ENCODE data around the gene SULT1A2. TPM values are rescaled to one million over a fixed set of nuclear protein-coding genes. Genes with fewer than 3 reads are reported as not detected.

The SULT1A2 gene
- polyA plus RNA-seq, 2 of the 4 experiments (the other 2 are of a cell fraction), result 0.06 to 0.09 TPM

DNA sequence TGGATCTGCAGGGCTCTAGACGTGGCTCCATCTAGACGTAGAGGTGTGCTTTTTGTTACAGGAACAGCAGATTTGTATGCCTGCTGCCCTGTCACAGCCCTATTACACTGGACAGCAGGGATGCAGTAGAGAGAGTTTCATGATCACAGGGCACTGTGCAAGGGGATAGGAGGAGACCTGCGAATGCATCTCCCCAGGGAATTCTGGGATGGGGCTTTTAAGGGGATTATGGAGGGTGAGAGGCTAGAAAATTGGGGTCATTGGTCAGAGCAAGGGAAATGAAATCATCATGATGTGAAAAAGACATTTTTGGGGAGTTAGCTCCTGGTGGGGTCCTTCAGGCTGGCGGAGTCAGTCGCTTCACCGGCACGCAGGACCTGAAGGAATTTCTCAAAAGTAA, 54.2 kb downstream of the SULT1A2 start:
- Histone ChIP-seq H3K4me1 (peaks cover 27% of the 10 kb centered on the region), H3K4me2 (no peak overlapping the region), H3K4me3 (no peak overlapping the region), H3K9me3 (no peaks in the 10 kb centered on the region), H3K27ac (peak overlapping the region in 1 of 2 experiments; percentile 9; a peak in 1 of 6 replicates)
- FAIRE-seq (no peak), DNase-seq (ENCODE audit: low read depth in 1 of 2, low spot score in 1 of 2) (no peak), ATAC-seq (no peak)
- TF ChIP-seq SMC3 (IDR thresholded peaks at IDR 0.05) (no peak), JUN (IDR thresholded peaks at IDR 0.05) (no peak), E2F6 (IDR thresholded peaks at IDR 0.05; ENCODE audit: borderline replicate concordance, low read depth) (no peak), HES2 (IDR thresholded peaks at IDR 0.05) (no peak), EP300 (IDR thresholded peaks at IDR 0.05) (no peak), HOXB5 (CRISPR knock-in tag; IDR thresholded peaks at IDR 0.05) (no peak), CHD4 (IDR thresholded peaks at IDR 0.05; ENCODE audit: borderline replicate concordance) (no peak), RNF2 (IDR thresholded peaks at IDR 0.05; ENCODE audit: borderline replicate concordance, low read depth) (no peak), PBX3 (IDR thresholded peaks at IDR 0.05) (no peak), HEYL (CRISPR knock-in tag; IDR thresholded peaks at IDR 0.05) (no peak), MYC (IDR thresholded peaks at IDR 0.05; ENCODE audit: borderline replicate concordance, low read length) (no peak), MAX (IDR thresholded peaks at IDR 0.05) (no peak)
- ChIA-PET CTCF (interaction anchor here (0.6 to 2.9 kb wide), 4 partner anchors 8 to 265 kb away, joined by 3 to 9 read pairs (median 6); no protein-coding TSS in a partner anchor), POLR2A (no interaction called here)
- WGBS (ENCODE audit: missing lambda C conversion rate), result 97% methylated on average over 7 of the region's 7 CpGs

Other genes with a start within 250 kb of the SULT1A2 start
- gene NPIPB6, start 233.5 kb downstream of the SULT1A2 start, polyA plus RNA-seq (2011; rRNA removed), result 3.8 and 5.2 TPM in 2 replicates
- gene NPIPB6, start 233.5 kb downstream of the SULT1A2 start, polyA plus RNA-seq (2017; fragmentation: RNase III; extraction: RNeasy Plus Mini Kit Qiagen cat#74134 plus additional on column Dnase treatment), result 3.6 to 3.8 TPM (median 3.7 TPM) in 3 replicates
- 33.1 and 77.6 TPM in 2 replicates for gene EIF3CL, start 193.2 kb downstream of the SULT1A2 start, polyA plus RNA-seq (2011; rRNA removed)
- 131 to 146 TPM (median 138 TPM) in 3 replicates for gene EIF3CL, start 193.2 kb downstream of the SULT1A2 start, polyA plus RNA-seq (2017; fragmentation: RNase III; extraction: RNeasy Plus Mini Kit Qiagen cat#74134 plus additional on column Dnase treatment)
- gene NPIPB7, start 124.7 kb downstream of the SULT1A2 start, polyA plus RNA-seq (2011; rRNA removed), result 0.13 and 0.38 TPM in 2 replicates
- 0.61 to 0.80 TPM (median 0.66 TPM) in 3 replicates for gene NPIPB7, start 124.7 kb downstream of the SULT1A2 start, polyA plus RNA-seq (2017; fragmentation: RNase III; extraction: RNeasy Plus Mini Kit Qiagen cat#74134 plus additional on column Dnase treatment)
- 17.4 and 22.3 TPM in 2 replicates for gene CLN3, start 105.0 kb downstream of the SULT1A2 start, polyA plus RNA-seq (2011; rRNA removed)
- gene CLN3, start 105.0 kb downstream of the SULT1A2 start, polyA plus RNA-seq (2017; fragmentation: RNase III; extraction: RNeasy Plus Mini Kit Qiagen cat#74134 plus additional on column Dnase treatment), result 18.0 to 22.2 TPM (median 21.5 TPM) in 3 replicates
- 0.01 TPM in 1 of 2 replicates, not detected in the other for gene APOBR, start 102.4 kb downstream of the SULT1A2 start, polyA plus RNA-seq (2011; rRNA removed)
- gene APOBR, start 102.4 kb downstream of the SULT1A2 start, polyA plus RNA-seq (2017; fragmentation: RNase III; extraction: RNeasy Plus Mini Kit Qiagen cat#74134 plus additional on column Dnase treatment), result 0.05 to 0.08 TPM (median 0.07 TPM) in 3 replicates
- not detected in 2 replicates for gene IL27, start 90.2 kb downstream of the SULT1A2 start, polyA plus RNA-seq (2011; rRNA removed)
- not detected in 3 replicates for gene IL27, start 90.2 kb downstream of the SULT1A2 start, polyA plus RNA-seq (2017; fragmentation: RNase III; extraction: RNeasy Plus Mini Kit Qiagen cat#74134 plus additional on column Dnase treatment)
- gene NUPR1, start 58.1 kb downstream of the SULT1A2 start, polyA plus RNA-seq (2011; rRNA removed), result 19.0 and 47.8 TPM in 2 replicates
- gene NUPR1, start 58.1 kb downstream of the SULT1A2 start, polyA plus RNA-seq (2017; fragmentation: RNase III; extraction: RNeasy Plus Mini Kit Qiagen cat#74134 plus additional on column Dnase treatment), result 24.5 to 29.3 TPM (median 25.9 TPM) in 3 replicates
- gene SGF29, start 43.1 kb downstream of the SULT1A2 start, polyA plus RNA-seq (2011; rRNA removed), result 3.3 and 4.5 TPM in 2 replicates
- gene SGF29, start 43.1 kb downstream of the SULT1A2 start, polyA plus RNA-seq (2017; fragmentation: RNase III; extraction: RNeasy Plus Mini Kit Qiagen cat#74134 plus additional on column Dnase treatment), result 19.3 to 20.8 TPM (median 20.3 TPM) in 3 replicates
- 2.5 and 3.5 TPM in 2 replicates for gene SULT1A1, start 13.0 kb upstream of the SULT1A2 start, polyA plus RNA-seq (2011; rRNA removed)
- 4.0 to 5.2 TPM (median 4.8 TPM) in 3 replicates for gene SULT1A1, start 13.0 kb upstream of the SULT1A2 start, polyA plus RNA-seq (2017; fragmentation: RNase III; extraction: RNeasy Plus Mini Kit Qiagen cat#74134 plus additional on column Dnase treatment)
- 0.87 and 0.98 TPM in 2 replicates for gene NPIPB8, start 41.0 kb upstream of the SULT1A2 start, polyA plus RNA-seq (2011; rRNA removed)
- 0.30 to 1.0 TPM (median 0.74 TPM) in 3 replicates for gene NPIPB8, start 41.0 kb upstream of the SULT1A2 start, polyA plus RNA-seq (2017; fragmentation: RNase III; extraction: RNeasy Plus Mini Kit Qiagen cat#74134 plus additional on column Dnase treatment)
- gene EIF3C, start 114.4 kb upstream of the SULT1A2 start, polyA plus RNA-seq (2011; rRNA removed), result 195 and 326 TPM in 2 replicates
- 164 to 225 TPM (median 191 TPM) in 3 replicates for gene EIF3C, start 114.4 kb upstream of the SULT1A2 start, polyA plus RNA-seq (2017; fragmentation: RNase III; extraction: RNeasy Plus Mini Kit Qiagen cat#74134 plus additional on column Dnase treatment)
- 4.6 and 4.9 TPM in 2 replicates for gene NPIPB9, start 154.7 kb upstream of the SULT1A2 start, polyA plus RNA-seq (2011; rRNA removed)
- gene NPIPB9, start 154.7 kb upstream of the SULT1A2 start, polyA plus RNA-seq (2017; fragmentation: RNase III; extraction: RNeasy Plus Mini Kit Qiagen cat#74134 plus additional on column Dnase treatment), result 1.7 to 2.5 TPM (median 2.1 TPM) in 3 replicates
- gene ATXN2L, start 225.9 kb upstream of the SULT1A2 start, polyA plus RNA-seq (2011; rRNA removed), result 28.4 and 42.5 TPM in 2 replicates
- 134 to 137 TPM (median 135 TPM) in 3 replicates for gene ATXN2L, start 225.9 kb upstream of the SULT1A2 start, polyA plus RNA-seq (2017; fragmentation: RNase III; extraction: RNeasy Plus Mini Kit Qiagen cat#74134 plus additional on column Dnase treatment)
- 139 and 159 TPM in 2 replicates for gene TUFM, start 249.3 kb upstream of the SULT1A2 start, polyA plus RNA-seq (2011; rRNA removed)
- gene TUFM, start 249.3 kb upstream of the SULT1A2 start, polyA plus RNA-seq (2017; fragmentation: RNase III; extraction: RNeasy Plus Mini Kit Qiagen cat#74134 plus additional on column Dnase treatment), result 252 to 267 TPM (median 260 TPM) in 3 replicates